Measurements from ENCODE around the gene IL26.

GRCh38 chr12:68270358-68270757, 44.7 kb upstream of the IL26 start:
- TF ChIP-seq POLR2A (IDR thresholded peaks at IDR 0.05) (no peak), EP300 (IDR thresholded peaks at IDR 0.05) (no peak)
- TF ChIP-seq, protein P1, sequence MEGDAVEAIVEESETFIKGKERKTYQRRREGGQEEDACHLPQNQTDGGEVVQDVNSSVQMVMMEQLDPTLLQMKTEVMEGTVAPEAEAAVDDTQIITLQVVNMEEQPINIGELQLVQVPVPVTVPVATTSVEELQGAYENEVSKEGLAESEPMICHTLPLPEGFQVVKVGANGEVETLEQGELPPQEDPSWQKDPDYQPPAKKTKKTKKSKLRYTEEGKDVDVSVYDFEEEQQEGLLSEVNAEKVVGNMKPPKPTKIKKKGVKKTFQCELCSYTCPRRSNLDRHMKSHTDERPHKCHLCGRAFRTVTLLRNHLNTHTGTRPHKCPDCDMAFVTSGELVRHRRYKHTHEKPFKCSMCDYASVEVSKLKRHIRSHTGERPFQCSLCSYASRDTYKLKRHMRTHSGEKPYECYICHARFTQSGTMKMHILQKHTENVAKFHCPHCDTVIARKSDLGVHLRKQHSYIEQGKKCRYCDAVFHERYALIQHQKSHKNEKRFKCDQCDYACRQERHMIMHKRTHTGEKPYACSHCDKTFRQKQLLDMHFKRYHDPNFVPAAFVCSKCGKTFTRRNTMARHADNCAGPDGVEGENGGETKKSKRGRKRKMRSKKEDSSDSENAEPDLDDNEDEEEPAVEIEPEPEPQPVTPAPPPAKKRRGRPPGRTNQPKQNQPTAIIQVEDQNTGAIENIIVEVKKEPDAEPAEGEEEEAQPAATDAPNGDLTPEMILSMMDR (IDR thresholded peaks at IDR 0.05), result no peak
